Neural cell (in vitro differentiated cells): ENCODE measurements around the gene RIC8B.

Experiments used
- CTCF ChIP-seq: fragments of 450-650 bp; IDR thresholded peaks from 2 replicates; pipeline ENCODE4 v1.5.1; 2014; ENCODE audit warnings: antibody characterized with exemption, mild to moderate bottlenecking, moderate library complexity; ENCODE audit not compliant: poor library complexity, severe bottlenecking
- EZH2 ChIP-seq: fragments of 200-600, 300-800 bp; shearing (Covaris generic), sonication (generic); IDR thresholded peaks from 2 replicates; pipeline ENCODE4 v1.6.1; 2014; ENCODE audit warnings: antibody characterized with exemption, low read length, borderline replicate concordance, mild to moderate bottlenecking; ENCODE audit not compliant: insufficient read depth, poor library complexity, severe bottlenecking

DNA sequence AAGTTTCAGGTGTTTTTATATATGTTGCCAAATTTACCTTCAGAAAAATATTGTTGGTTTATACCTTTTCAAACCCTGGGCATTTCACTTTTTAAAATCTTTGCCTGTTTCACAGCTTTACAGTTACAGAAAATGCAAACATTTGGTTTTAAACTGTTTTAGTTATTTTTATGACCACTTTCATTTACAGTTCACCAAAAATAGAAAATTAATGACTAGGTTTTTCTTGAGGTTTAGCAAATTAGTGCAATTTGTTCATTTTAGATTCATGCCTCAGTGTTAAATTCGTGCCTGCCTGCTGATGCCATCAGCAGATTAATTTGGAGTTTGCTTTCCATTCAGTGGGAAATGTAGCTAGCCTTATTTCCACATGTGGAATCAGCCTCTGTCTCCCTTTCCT lies 45.5 kb downstream of the RIC8B start:
- TF ChIP-seq EZH2 (no peak), CTCF (no peak)
